NCI-H460 (cell line): ENCODE measurements around the gene SLC30A7. TPM values are rescaled to one million over a fixed set of nuclear protein-coding genes. Genes with fewer than 3 reads are reported as not detected.
"Not testable (repeated sequence)": the region's sequence is repeated elsewhere in the genome, so short reads cannot be mapped to it uniquely, and the experiment has no call there.

ENCODE experiments used
- DNase-seq: peaks from one replicate; pipeline ENCODE4 v3.0.0-alpha.2; 2016; ENCODE audit warnings: low read depth; ENCODE audit errors: extremely low read depth
- total RNA-seq: library from RNA; depleted of rRNA; stranded (reverse); fragments of >200 nt; shearing (Covaris generic); gene quantifications from 2 replicates; pipeline ENCODE4 v1.2.3, GENCODE V29; 2014

SLC30A7 gene
- total RNA-seq, 1 experiment from 2014 or later, result 25.6 TPM

GRCh38 chr1:100931716-100932115 is 35.8 kb downstream of the SLC30A7 start:
- no peak for DNase-seq

DNA sequence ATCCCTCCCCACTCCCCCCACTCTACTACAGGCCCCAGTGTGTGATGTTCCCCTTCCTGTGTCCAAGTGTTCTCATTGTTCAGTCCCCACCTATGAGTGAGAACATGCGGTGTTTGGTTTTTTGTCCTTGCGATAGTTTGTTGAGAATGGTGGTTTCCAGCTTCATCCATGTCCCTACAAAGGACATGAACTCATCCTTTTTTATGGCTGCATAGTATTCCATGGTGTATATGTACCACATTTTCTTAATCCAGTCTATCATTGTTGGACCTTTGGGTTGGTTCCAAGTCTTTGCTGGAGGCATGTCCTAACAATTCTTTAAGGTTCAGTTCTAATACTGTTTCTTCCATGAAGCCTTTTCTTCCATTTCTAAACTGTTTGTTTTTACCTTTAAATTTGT is 37.7 kb downstream of the SLC30A7 start:
- DNase-seq, result not testable (repeated sequence)

DNA sequence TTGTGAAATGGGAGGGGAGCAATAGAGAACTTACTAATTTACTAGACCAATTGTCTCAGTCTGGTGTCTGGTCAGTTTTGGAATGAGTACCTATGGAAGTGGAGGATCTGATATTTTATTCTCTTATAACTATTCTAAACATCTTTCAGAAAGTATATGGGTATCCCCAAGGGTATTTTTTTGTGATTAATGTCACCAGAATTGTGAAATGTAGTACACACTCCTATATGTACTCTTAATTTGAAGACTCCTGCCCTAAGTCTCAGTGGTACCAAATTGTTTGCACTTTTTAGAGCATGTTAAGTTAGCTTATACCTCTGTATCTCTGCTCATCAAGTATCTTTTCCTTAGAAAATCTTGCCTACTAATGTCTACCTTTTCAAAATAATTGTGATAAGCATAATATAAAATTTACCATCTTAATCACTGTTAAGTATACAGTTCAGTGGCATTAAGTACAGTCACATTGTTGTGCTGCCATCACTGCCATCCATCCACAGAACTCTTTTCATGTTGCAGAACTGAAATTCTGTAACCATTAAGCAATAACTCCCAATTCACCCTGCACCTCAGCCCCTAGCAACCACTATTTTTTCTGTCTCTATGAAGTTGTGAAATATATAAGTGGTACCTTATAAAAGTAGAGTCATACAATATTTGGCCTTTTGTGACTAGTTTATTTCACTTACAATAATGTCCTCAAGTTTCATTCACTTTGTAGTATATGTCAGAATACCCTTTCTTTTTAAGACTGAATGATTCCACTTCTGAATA is 40.5 kb downstream of the SLC30A7 start:
- no peak for DNase-seq

- no peak for DNase-seq
Observed at GRCh38 chr1:100941098-100941527, 45.2 kb downstream of the SLC30A7 start.

GRCh38 chr1:100941580-100942216 is 45.8 kb downstream of the SLC30A7 start:
- no peak for DNase-seq

GRCh38 chr1:100942304-100943046 is 46.6 kb downstream of the SLC30A7 start:
- DNase-seq, result no peak

- no peak for DNase-seq
Observed at GRCh38 chr1:100943533-100943932, 47.6 kb downstream of the SLC30A7 start.

DNA sequence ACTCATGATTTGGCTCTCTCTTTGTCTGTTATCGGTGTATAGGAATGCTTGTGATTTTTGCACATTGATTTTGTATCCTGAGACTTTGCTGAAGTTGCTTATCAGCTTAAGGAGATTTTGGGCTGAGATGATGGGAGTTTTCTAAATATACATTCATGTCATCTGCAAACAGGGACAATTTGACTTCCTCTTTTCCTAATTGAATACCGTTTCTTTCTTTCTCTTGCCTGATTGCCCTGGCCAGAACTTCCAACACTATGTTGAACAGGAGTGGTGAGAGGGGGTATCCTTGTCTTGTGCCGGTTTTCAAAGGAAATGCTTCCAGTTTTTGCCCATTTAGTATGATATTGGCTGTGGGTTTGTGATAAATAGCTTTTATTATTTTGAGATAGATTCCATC is 50.2 kb downstream of the SLC30A7 start:
- DNase-seq, result not testable (repeated sequence)

DNA sequence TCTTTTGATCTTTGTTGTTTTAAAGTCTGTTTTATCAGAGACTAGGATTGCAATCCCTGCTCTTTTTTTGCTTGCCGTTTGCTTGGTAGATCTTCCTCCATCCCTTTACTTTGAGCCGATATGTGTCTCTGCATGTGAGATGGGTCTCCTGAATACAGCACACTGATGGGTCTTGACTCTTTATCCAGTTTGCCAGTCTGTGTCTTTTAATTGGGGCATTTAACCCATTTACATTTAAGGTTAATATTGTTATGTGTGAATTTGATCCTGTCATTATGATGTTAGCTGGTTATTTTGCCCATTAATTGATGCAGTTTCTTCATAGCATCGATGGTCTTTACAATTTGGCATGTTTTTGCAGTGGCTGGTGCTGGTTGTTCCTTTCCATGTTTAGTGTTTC is 51.9 kb downstream of the SLC30A7 start:
- DNase-seq, result not testable (repeated sequence)

DNA sequence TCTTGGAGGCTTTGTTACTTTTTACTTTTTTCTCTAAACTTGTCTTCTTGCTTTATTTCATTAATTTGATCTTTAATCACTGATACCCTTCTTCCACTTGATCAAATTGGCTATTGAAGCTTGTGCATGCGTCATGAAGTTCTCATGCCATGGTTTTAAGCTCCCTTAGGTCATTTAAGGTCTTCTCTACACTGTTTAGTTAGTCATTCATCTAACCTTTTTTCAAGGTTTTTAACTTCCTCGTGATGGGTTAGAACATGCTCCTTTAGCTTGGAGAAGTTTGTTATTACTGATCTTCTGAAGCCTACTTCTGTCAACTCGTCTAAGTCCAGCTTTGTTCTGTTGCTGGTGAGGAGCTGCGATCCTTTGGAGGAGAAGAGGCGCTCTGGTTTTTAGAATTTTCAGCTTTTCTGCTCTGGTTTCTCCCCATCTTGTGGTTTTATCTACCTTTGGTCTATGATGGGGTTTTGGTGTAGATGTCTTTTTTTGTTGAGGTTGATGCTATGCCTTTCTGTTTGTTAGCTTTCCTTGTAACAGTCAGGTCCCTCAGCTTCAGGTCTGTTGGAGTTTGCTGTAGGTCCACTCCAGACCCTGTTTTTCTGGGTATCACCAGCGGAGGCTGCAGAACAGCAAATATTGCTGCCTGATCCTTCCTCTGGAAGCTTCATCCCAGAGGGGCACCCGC is 53.0 kb downstream of the SLC30A7 start:
- not testable (repeated sequence) for DNase-seq

GRCh38 chr1:100949515-100950158 is 53.7 kb downstream of the SLC30A7 start:
- DNase-seq, result peak; percentile 23

- DNase-seq, result no peak
Observed at GRCh38 chr1:100950337-100950736, 54.4 kb downstream of the SLC30A7 start.

GRCh38 chr1:100950781-100951180 is 54.9 kb downstream of the SLC30A7 start:
- DNase-seq, result no peak

- DNase-seq, result no peak
Observed at GRCh38 chr1:100952104-100952745, 56.3 kb downstream of the SLC30A7 start.

GRCh38 chr1:100952970-100953369 is 57.1 kb downstream of the SLC30A7 start:
- not testable (repeated sequence) for DNase-seq

GRCh38 chr1:100953960-100954730 is 58.3 kb downstream of the SLC30A7 start:
- DNase-seq, result no peak

DNA sequence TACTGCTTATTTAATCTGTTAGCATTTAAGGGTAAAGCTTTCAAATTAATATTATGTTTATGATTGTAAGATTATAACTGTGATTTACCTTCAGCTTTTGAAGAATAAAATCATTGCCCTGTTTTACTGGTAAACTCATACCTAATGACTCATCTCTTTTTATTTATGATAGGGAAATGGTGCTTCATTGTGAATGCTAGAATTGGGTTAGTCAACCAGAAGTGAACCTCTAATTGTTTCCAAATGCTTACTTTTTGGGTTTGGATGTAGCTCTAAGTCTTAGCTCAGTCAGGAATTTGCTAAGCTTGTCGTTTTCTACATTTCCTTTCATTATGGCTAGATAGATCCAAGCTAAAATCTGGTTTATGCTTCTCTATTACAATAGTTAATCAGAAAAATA is 59.4 kb downstream of the SLC30A7 start:
- DNase-seq, result no peak

GRCh38 chr1:100959502-100960060 is 63.7 kb downstream of the SLC30A7 start:
- no peak for DNase-seq

- DNase-seq, result no peak
Observed at GRCh38 chr1:100960098-100960497, 64.2 kb downstream of the SLC30A7 start.
